ENCODE results near the gene ITGBL1. TPM values are rescaled to one million over a fixed set of nuclear protein-coding genes. Genes with fewer than 3 reads are reported as not detected.

The ITGBL1 gene
- total RNA-seq, 1 experiment from 2014 or later = 0.34 TPM

DNA sequence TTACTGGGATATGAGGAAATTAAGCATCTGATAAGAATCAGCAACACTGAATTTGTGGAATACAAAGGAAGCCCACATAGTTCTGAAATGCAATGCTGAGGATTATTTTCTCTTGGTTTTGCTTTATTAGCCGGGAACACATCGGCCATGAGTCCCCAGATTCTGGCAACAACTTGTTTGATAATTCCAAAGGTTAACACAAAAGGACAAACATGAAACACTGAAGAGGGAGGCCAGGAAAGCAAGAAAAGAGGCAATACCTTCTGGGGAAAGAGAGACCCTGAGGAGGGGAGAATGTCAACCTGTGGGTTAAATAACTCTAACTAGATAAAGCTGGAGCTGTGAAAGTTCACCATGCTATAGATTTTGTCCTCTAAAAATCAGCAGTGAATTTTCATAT is 285.9 kb downstream of the ITGBL1 start:
- in situ Hi-C loops (cut with HindIII; ENCODE audit: low pct_unique_long_range_greater_than_20kb, low sequenced_read_pairs) = no loop called here
- no peak for DNase-seq (ENCODE audit: low read depth, low spot score)

- in situ Hi-C loops (cut with HindIII; ENCODE audit: low pct_unique_long_range_greater_than_20kb, low sequenced_read_pairs) = no loop called here
- DNase-seq (ENCODE audit: low read depth, low spot score) = no peak
These were observed 287.1 kb downstream of the ITGBL1 start for GRCh38 chr13:101739382-101740178.

DNA sequence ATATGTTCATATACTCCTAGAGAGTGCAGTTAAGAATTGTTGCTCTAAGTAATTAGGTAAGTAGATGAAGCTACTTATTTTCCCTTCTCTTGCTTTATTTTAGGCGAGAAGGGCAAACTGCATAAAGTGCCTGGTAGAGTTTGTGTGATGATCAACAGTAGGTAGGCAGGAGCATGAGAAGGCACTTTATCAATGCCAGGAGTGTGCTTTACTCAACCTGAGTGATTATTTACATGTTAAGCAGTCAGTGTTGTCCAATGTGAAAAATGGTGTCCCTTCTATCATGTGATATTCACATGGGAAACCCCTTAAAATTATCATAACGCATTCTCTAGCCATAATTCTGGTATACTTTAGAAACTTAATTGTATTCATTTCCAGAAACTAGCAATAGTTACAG is 294.0 kb downstream of the ITGBL1 start:
- in situ Hi-C loops (cut with HindIII; ENCODE audit: low pct_unique_long_range_greater_than_20kb, low sequenced_read_pairs) = no loop called here
- DNase-seq (ENCODE audit: low read depth, low spot score) = no peak

- in situ Hi-C loops (cut with HindIII; ENCODE audit: low pct_unique_long_range_greater_than_20kb, low sequenced_read_pairs) = no loop called here
- no peak for DNase-seq (ENCODE audit: low read depth, low spot score)
These were observed 294.6 kb downstream of the ITGBL1 start for GRCh38 chr13:101747039-101747438.

DNA sequence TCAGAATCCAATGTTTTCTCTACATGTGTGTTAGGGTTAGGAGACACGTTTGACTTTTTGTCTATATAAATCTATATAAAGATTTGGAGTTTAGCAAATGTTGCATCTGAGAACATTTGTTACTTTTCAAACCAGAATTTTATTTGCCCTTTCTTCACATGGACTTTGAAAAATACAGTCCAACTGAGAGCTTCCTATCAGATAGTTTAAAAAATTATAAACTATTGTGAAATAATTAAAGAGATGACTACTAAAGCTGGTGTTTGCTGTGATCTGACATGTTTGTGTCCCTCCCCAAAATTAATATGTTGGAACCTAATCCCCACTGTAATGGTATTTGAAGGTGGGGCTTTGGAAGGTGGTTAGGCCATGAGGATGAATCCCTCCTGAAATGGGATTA is 297.1 kb downstream of the ITGBL1 start:
- in situ Hi-C loops (cut with HindIII; ENCODE audit: low pct_unique_long_range_greater_than_20kb, low sequenced_read_pairs) = no loop called here
- no peak for DNase-seq (ENCODE audit: low read depth, low spot score)

DNA sequence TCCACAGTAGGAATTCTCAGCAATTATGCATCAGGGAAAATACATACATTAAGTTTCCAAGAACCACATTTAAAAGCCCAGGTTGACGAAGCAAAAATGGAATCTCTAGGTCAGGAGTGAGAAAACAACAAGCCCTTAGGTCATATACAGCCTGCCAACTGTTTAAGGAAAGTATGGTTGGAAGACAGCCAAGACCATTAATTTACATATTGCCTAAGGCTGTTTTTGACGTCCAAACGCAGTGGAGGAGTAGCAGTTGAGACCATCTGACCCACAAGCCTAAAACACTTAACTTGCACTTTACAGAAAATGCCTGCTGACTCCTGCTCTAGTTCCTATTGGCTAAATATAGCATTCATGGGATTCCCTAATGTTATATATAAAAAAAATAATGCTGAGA is 299.0 kb downstream of the ITGBL1 start:
- in situ Hi-C loops (cut with HindIII; ENCODE audit: low pct_unique_long_range_greater_than_20kb, low sequenced_read_pairs) = no loop called here
- DNase-seq (ENCODE audit: low read depth, low spot score) = peak; percentile 92

- no peak for DNase-seq (ENCODE audit: low read depth, low spot score)
- in situ Hi-C loops (cut with HindIII; ENCODE audit: low pct_unique_long_range_greater_than_20kb, low sequenced_read_pairs) = no loop called here
These were observed 300.0 kb downstream of the ITGBL1 start for GRCh38 chr13:101752432-101752831.

GRCh38 chr13:101755228-101755887 is 302.9 kb downstream of the ITGBL1 start:
- no peak for DNase-seq (ENCODE audit: low read depth, low spot score)
- in situ Hi-C loops (cut with HindIII; ENCODE audit: low pct_unique_long_range_greater_than_20kb, low sequenced_read_pairs) = no loop called here

GRCh38 chr13:101757446-101758039 is 305.1 kb downstream of the ITGBL1 start:
- in situ Hi-C loops (cut with HindIII; ENCODE audit: low pct_unique_long_range_greater_than_20kb, low sequenced_read_pairs) = no loop called here
- peak; percentile 59 for DNase-seq (ENCODE audit: low read depth, low spot score)

DNA sequence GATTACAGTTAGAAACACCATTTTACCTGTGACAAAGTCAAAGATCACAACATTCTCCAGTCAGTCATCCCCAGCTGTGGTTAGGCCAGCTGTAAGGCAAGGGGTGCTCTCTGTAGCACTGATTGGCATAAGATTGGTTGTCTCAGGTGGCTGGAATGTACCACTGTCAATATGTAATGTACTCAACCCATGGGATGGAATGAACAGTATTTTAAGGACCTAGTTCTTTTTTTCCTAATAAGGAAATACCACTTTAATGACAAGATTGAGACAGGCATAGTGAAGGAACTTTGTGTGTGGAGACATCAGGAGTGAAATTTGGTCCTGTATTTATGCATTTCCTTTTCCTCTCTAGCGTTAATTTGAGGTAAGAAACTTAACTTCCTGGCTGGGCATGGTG is 310.7 kb downstream of the ITGBL1 start:
- in situ Hi-C loops (cut with HindIII; ENCODE audit: low pct_unique_long_range_greater_than_20kb, low sequenced_read_pairs) = no loop called here
- DNase-seq (ENCODE audit: low read depth, low spot score) = no peak

Other genes starting within 250 kb of the ITGBL1 start
- 0.19 and 0.24 TPM in 2 replicates for gene NALCN, start 36.2 kb upstream of the ITGBL1 start, total RNA-seq (2014; rRNA removed; shearing (Covaris generic))